HG03432 (cell line): ENCODE measurements around the gene ZNF526.
A peak's percentile ranks its signal among the peaks of the same experiment; 100 is the strongest.

Experiments used
- ATAC-seq: cut with Tn5 transposase; IDR thresholded peaks from one replicate; pipeline ENCODE4 v1.9.1; 2021; ENCODE audit warnings: mild to moderate bottlenecking, moderate library complexity; ENCODE audit not compliant: unreplicated experiment

The ZNF526 gene

DNA sequence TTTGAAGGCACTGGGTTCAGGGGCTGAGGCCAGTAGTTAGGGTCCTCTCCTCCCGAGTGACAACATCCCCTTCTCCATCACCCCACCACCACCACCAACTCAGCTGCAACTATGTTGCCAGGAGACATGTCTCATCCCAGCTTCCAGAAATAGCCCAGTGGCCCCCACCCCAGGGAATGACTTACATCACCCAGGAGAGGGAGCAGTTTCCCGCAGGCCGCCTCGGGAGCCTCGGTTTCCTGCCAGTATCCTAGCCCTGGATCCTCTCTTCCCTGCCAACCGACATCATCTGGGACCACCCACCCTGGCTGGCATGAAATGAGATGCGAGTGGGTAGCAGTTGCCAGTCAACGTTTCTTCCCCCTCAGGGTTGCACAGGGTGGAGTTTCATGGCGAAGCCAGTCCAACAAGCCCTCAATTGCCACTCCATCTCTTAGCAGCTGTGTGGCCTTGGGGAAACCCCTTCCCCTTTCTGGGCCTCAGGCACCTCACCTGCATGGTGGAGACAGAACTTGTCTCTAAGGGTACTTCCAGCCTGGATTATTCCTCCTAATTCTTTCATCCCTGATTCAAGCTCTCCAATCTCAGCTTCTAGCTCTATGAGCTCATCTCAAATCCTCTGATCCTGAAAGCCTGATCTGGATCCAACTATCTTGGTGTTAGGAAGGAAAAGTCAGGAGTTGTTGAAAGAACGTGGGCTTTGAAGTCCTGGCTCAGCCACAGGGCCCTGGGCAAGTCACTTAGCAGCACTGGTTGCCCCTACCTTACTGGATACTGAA, 26.2 kb downstream of the ZNF526 start:
- no peak for ATAC-seq

DNA sequence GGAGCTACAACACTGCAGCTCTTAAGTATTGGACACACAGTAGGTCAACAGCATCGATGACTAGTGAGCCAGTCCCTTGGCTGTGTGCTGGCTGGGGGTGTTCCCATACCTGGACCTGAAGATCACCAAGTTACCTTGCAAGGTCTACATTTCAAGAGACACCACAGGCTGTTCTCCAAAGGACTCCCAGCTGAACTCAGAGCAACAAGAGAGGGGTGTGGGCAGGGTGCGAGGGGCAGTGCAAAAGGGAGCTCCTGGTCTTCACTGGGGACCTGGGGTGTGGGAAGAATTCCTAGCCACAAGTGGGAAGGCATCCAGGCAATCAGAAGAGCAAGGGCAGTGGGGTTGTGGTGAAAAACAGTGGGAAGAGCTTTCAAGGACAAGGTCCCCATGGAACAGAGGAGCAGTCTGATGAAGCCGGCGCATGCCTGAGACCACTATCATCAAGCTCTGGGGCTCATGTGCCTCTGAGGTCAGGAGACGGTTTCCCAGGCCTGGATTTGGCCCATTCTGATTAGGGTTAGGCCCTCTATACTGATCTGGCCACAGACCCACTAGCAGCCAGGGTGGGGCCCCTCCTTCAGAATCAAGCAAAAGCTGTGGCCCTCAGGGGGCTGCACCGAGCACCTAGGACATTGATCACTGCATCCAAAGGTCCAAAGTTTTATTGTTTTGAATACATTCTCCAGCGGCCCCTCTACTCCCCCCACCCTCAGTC, 27.0 kb downstream of the ZNF526 start:
- no peak for ATAC-seq

DNA sequence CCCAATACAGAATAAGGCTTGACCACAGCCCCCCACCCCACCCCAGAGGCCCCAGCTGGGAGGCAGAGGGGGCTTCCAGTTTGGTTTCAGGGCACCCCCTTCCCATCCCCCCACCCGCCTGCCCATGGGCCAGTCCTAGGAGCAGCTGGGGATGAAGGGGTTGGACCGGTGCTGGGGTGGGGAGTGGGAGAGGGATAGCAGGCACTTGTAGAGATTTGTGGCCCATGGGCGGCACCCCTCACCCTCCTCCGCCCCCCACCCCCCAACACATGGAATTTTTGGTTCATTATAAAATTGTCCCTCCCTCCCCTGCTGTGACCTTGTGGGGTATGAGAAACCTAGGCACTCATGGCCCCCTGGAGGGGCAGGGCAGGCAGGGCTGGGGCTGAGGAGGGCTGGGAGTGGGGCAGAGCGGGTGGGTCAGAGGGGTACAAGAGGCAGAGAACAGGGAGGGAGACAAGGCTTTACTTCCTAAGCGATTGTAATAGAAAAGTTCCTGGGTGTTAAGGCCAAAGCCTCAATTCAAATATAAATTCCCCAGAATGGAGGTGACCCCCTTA, 27.6 kb downstream of the ZNF526 start:
- ATAC-seq = no peak

DNA sequence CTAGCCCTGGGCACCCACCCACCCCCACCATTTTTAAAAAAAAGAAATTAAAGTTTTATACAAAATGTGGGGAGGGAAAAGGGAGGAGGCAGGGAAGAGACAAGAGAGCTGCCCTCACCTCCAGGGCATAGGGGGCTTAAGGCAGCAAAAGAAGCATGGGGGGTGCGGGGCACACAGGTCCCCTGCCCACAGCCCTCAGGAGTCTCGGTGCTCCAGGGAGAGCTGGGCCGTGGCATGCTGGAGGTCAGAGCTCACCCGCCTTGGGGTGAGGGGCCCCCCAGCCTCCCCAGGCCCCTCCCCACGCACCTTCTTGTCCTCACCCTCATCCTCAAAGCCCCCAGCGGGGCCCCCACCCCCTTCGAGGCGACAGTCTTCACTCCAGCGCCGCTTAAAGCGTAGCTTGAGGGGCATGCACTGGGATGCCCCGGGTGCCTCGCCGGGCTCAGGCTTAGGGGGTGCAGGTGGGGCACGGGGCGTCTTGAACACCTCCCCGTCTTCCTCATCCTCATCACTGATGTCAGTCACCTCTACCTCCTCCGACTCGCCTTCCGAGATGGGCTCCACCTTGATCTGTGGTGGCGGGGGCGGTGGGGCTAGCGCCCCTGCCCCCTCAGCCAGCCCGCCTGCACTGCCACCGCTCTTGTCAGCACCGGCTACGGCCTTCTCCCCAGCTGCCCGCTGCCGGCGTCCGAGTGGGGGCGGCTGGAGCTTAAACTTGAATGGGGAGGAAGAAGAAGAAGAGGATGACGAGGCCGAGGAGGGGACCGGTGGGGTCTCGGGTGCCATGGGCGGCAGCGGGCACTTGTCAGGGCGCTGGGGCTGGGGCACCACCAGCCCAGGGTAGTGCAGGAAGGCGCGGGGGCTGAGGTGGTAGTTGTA, 28.4 kb downstream of the ZNF526 start:
- ATAC-seq = no peak

DNA sequence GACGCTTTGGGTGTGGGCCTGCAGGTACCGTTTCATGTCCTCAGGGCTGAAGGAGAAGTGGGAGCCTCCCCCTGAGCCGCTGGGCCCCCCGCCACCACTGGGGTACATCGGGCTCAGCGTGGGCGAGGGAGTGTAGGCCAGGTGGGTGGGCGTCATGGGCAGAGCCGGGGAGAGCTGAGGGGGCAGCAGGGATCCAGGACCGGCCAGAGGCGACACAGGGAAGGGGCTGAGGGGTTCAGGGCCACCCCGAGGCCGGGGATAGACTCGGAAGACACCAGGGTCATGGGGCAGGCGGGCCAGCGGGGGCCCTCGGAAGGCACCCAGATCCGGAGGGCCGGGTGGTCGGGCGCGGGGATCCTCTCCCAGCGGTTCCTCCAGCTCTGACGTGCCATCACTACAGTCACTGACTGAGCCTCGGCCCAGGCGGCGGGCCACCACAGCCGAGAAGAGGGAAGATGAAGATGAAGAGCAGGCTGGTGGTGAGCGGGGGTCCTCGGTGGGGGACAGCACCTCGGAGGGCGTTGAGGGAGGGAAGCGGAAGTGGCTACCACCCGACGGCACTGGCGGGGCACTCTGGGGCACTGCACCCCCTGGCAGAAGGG, 29.1 kb downstream of the ZNF526 start:
- ATAC-seq = no peak

DNA sequence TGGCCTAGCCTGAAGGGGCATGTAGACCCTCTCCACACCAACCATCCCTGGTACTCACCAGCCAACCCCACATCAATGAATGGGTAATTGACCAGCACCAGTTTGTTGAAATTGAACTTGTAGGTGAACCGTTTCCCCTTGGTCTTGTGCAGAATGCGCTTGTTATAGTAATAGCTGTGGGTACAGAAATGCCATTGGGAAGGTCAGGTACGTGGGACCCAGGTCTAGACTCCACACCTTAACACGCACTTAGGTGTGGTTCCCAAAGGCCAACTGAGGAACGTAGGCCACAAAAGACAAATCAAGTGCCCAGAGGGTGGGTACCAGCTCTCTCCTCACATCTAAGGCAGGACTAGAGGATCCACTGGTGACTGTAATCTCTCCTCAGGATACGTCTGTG, 29.7 kb downstream of the ZNF526 start:
- ATAC-seq = no peak

DNA sequence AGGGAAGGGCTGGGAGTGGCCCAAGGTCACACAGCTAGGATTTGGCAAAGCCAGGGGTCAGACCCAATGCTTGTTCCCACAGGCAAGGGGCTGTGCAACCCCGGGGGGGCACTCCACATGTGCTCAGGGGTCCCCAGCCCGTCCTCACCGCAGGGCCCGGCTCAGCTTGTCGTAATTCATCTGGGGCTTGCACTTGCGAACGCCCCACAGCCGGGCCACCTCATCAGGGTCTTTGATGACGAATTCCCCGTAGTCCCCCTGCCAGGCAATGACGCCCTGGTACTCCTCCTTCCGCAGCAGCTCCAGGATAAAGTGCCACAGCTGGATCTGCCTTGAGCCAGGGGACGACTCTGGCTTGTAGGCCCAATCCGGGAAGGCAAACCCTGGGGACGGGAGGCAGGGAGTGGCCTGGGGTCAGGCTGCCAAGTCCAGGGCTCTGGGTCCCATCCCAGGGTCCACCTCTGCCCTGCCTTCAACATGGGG, 30.1 kb downstream of the ZNF526 start:
- no peak for ATAC-seq

DNA sequence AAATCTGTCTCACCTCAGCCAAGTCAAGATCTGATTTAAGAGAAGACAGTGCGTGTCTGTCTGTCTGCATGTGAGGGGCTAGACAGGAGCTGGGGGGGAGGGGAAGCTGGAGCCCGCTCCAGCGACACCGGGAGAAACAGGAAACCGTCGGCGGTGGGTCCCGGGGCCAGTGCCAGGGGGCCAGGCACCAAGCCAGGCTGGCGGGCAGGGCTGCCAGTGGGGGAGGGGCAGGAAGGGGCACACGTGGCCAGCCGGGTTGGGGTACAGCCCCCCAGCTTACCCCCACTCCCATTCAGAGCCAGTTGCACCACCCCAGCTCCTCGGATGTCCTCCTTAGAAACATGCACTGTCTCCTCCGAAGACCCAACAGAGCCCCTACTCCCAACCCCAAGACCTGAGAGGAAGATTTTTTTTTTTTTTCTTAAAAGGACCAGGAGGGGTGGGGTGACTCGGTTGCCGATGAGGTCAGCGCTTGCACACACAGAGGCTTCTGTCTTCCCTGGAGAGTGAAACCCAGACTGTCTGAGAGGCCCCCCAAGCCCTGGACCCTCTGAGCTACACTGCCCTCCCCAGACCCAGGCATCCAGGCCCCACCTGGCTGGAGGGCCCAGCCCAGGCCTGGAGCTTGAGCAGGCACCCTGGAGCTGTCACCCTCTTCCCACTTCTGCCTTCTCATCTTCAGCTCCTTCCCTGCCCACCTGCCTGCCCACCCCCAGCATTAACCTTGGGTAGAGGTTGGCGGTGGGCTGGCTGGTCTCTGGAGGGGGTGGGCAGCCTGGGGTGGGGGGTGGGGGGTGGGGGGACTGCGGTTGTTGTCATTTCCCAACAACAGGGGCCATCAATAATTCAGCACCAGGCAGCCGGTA, 30.8 kb downstream of the ZNF526 start:
- no peak for ATAC-seq

DNA sequence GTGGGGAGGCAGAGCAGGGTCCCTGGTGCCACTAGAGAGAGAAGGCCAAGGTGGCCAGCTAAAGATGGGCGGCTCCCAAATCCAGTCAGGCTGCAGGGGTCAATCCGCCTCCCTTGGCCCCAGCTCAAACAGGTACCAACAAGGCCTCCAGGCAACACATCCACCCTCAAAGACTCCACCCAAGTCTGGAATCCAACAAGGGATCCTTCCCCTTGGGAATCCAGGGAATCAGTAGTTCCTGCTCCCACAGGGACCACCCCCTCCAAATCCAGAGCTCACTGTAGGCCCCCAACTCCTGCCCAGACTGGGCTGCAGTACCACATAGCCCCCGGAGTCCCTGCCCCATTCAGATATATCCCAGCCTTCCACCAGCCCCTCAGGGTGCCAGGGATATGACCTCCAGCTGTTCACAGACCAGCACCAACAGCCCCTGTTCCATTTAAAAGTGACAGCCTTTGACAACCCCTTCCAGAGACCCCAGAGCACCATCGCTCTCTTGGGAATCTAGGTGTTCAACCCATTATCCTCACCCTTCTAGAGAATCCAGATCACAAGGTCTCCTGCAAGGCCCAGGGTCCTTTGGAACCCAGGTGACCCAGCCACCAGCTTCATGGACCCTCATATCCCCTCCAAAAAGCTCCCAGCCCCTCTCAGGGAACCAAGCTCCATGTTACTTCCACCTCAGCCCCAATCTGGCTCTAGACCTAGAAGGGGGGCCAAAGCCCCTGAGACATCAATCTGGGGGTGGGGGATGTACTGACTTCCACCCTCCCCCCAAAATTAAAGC, 31.7 kb downstream of the ZNF526 start:
- ATAC-seq = no peak

DNA sequence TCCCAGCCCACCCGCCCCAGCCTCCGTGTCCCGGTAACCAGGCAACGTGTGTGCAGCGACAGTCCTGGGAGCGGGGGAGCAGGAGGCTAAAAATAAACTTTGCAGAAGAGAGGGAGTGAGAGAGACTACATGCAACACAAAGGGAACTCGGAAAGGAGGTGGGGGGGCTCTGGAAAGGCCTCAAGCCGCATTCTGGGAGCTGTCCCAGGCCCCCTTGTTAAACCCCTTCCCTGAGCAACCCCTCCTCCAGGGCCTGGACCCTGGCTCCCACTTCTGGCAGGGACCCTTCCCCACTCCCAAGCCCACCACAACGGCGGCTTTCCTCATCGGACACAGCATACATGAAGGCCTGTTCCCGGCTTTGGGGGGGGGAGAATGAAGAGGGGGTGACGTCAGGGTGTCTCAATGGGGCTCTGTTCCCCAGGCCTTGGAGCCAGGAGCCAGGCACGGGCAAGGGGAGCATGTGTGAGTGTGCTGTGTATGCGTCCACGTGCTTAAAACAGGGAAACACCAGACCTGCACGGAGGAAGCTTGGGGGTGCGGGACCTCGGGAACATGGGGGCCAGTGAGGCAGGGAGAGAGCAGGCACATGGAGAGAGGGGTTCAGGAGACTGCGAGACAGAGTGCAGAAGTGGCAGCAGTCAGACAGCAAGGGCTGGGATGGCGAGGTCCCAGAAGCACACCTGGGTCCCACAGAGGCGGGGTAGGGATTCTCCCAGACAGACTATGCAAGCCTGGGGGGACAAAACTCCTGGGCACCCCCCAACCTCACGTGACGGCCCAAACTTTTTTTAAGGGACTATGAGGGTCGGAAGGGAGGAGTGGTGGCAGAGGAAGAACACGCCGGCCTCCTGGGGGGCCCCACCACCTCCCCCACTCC, 32.5 kb downstream of the ZNF526 start:
- ATAC-seq = no peak

DNA sequence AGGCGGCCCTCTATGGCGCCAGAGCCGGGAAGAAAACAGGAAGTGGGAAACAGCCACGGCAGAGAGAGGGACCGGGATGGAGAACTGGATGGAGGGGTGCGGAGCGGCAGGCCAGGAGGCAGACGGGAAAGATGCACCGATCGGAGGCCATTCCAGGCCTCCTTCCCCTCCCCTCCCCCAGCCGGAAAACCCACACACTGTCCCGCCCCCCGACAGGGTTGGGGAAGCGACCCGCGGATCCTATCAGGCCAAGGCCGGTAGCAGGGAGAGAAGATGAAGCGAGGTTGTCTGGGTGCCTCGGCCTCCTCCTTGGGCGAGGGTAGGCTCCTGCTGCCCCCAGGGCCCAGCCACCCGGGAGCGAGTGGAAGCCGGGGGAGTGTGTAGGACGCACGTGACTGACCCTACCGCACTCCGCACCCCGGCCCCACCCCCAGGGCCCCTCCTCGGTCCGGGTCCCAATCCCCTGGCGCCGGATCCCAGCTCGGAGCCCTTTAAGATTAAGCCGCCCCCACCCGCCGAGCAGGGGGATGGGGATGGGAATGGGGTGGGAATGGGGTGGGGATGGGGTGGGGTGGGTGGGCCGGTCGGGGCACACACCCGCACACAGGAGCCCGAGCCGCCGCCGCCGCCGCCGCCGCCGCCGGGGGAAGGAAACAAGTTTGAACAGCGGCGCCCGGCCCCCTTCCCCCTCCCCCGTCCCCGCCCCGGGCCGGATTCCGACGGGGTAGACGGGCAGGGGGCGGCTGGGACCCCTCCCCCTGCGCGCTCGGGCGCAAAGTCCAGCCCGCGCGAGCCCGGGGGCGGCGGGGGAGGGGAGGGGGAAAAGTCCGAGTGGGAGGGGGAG, 33.4 kb downstream of the ZNF526 start:
- ATAC-seq = peak; percentile 8

DNA sequence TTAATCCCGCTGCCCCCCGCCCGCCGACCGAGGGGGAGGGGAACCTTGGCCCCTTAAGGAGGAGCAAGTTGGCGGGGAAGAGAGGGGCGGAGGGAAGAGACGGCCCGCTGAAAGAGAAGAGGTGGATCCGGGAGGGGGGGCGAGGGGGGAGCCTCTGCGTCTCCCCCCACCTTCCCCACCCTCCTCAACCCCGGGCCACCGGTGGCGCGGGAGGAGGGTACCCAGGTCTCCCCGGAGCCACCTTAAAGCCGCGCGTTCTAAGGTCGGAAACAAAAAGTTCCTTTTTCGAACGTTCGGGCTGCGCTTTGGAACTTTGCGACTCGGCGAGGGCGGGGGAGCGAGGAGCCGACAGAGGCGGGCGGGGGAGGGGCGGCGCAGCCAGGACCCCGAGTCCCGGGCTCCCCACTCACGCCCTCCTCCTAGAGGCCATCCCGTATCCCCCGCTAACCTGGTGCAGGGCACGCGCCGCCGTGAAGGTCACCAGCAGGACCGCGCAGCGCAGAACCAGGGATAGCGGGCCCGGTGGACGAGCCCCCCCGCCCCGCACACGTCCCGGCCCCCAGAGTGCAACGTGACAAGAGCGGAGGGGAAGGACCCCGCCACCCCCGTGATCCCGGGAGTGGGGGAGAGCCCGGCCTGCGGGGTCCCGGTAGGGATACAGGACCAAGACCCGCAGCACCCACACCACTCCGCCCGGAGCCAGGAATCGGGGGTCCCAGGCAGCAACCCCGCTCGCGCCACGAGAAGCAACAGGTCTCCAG, 34.2 kb downstream of the ZNF526 start:
- ATAC-seq = peak; percentile 24

DNA sequence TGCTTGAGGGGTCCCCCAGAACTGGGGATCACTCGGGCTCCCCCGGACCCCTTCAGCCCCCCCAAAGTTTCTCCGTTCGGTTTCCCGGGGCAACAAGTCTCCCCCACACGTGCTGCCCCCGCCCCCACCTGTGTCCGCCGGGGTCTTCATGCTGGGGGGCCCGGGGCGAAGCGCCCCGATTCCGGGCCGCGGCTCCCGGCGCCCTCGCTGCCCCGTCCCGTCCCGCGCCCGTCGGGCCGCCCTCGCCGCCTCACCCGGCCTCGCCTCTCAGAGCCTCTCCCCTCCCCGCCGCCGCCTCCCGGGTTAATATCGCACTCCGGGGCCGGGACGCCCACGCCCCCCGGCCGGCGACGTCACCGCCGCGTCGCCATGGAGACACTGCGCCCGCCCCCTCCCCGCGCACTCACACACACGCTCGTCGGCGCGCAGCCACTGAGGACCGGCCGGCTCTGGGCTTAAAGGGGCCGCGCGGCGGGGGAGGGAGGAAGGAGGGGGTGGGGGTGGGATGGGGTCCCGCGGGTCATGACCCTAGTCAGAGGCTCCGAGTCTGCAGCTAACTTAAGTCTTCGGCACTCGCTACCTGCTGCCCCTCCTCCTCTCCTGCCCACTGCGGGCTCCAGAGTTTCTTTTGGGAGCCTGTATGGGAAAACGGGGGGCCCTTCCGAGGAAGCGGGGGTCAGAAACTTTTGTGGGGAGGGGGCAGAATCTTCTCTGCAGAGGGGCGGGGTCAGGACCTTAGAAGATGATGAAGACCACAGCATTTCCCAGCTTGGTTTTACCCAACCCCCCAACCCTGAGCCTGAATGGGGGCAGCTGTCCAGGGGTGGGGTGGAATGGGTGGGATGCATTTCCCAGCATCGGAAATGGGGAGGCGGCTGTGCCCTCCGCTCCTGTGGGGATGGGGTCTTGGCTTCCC, 35.0 kb downstream of the ZNF526 start, which contains the start of gene ERF:
Gene ERF (minus strand): TSS at position 279 of the 916 bp plus-strand sequence. CDS start 129 bp downstream, at position 150.
- ATAC-seq = peak; percentile 67

DNA sequence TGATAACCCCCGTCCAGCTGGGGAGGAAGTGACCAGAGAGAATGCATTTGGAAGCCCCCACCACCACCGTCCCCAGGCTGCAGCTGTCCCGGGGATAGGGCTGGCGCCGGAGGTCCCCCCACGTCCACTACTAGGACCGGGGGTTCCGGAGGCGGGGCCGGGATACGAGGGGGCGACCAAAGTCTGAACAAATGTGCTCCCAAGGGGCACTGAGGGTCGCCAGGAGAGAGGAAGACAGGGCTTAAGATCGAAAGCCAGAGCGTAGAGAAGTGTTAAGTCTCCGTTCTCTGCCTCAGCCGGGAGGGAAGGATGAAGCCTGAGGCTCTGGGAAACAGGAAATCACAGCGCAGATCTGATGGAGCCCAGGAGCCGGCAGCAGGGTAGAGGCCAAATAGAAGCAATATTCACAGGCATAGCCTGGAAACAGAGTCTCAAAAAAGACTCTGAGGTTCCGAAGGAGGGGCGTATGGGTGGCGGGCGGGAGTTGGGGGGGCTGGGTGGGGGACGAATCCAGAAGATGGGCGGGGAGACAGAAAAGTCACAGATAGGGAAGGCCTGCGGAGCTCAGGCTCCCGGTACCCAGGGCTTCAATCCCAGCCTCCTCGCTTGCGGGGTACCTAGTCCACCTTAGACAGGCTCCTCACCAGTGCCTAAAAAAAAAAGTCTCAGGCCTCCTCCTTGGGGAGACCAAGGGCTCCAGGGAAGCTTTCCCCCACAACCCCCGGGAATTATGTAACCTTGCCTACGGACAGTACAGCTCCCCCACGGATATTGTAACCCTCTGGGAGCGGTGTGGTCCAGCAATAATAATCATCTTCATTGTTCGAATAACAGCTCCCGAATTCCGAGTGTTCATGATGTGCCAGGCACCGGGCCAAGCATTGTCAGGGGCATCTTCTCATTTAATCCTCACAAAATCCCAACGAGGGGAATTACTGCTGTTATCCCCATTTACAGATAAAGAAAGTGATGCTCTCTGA, 35.9 kb downstream of the ZNF526 start:
- no peak for ATAC-seq
